ENCODE data around the gene MRGPRD. TPM values are rescaled to one million over a fixed set of nuclear protein-coding genes. Genes with fewer than 3 reads are reported as not detected.

The MRGPRD gene
- total and polyA plus RNA-seq, 2 donors (not counting 1 experiment from before 2014, with no cell fraction given), result not detected

DNA sequence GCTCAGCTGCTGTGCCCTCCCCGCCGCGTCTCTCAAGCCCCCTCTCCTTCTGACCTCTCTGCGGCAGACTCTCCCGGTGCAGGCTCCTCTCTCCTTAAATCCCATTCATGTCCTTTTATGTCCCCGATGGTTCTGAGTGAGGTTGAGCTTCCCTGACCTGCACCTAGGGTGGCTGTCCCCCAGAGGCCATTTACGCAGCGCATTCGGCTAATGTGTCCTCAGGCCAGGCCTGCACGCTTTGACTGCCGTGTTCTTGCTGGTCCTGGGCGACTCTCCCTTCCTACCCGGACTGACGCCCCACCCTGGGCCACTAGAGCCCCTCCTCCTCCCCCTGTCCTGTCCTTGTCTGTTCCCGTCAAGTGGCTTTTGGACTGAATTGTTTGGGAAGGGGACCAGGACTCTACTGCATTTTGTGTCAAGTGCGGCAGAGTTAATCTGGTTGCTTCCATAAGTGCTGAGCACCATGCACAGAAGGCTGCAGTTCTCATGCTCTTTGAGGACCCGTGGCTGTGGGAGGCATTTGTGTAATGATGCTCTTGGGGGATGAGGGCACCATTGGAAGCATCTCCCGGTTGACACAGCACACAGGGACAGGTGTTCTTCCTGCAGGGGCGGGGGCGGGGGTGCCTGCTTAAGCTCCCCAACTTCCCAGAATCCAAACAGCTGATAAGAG lies 40.0 kb downstream of the MRGPRD start:
- Histone ChIP-seq H3K9ac (ENCODE audit: insufficient read depth, low read length) (no peak overlapping the region), H4K20me1 (ENCODE audit: control insufficient read depth, extremely low read depth, insufficient read depth, low read length) (no peaks in the 10 kb centered on the region), H3K4me1 (ENCODE audit: control insufficient read depth, extremely low read depth, insufficient read depth, low read length) (peaks cover 1% of the 10 kb centered on the region), H3K9me3 (ENCODE audit: control insufficient read depth, insufficient read depth, low read depth, low read length) (no peaks in the 10 kb centered on the region), H3K79me2 (ENCODE audit: control insufficient read depth, insufficient read depth, low read length) (no peaks in the 10 kb centered on the region), H2AFZ (ENCODE audit: low read length) (no peak overlapping the region), H3K27me3 (ENCODE audit: control insufficient read depth, insufficient read depth, low read length) (no peaks in the 10 kb centered on the region), H3K36me3 (ENCODE audit: control insufficient read depth, insufficient read depth, low read length) (peaks cover 15% of the 10 kb centered on the region), H3K4me2 (ENCODE audit: extremely low read depth, insufficient read depth, low read length) (no peak overlapping the region), H3K4me3 (replicated peaks in 1 of 4; ENCODE audit: control extremely low read depth in 1 of 4, insufficient read depth in 1 of 4, low read depth in 3 of 4, low read length in 4 of 4) (no peak overlapping the region), H3K27ac (ENCODE audit: insufficient read depth, low read length) (no peak overlapping the region)
- TF ChIP-seq, protein P1, sequence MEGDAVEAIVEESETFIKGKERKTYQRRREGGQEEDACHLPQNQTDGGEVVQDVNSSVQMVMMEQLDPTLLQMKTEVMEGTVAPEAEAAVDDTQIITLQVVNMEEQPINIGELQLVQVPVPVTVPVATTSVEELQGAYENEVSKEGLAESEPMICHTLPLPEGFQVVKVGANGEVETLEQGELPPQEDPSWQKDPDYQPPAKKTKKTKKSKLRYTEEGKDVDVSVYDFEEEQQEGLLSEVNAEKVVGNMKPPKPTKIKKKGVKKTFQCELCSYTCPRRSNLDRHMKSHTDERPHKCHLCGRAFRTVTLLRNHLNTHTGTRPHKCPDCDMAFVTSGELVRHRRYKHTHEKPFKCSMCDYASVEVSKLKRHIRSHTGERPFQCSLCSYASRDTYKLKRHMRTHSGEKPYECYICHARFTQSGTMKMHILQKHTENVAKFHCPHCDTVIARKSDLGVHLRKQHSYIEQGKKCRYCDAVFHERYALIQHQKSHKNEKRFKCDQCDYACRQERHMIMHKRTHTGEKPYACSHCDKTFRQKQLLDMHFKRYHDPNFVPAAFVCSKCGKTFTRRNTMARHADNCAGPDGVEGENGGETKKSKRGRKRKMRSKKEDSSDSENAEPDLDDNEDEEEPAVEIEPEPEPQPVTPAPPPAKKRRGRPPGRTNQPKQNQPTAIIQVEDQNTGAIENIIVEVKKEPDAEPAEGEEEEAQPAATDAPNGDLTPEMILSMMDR (conservative IDR thresholded peaks at IDR 0.05 in 1 of 2, IDR thresholded peaks at IDR 0.05 in 1 of 2; ENCODE audit: low read depth in 1 of 2, low read length in 2 of 2), result no peak
- TF ChIP-seq EZH2 (IDR thresholded peaks at IDR 0.05; ENCODE audit: low read length, missing control alignments), result no peak
- DNase-seq (ENCODE audit: low read depth in 2 of 2), result no peak

DNA sequence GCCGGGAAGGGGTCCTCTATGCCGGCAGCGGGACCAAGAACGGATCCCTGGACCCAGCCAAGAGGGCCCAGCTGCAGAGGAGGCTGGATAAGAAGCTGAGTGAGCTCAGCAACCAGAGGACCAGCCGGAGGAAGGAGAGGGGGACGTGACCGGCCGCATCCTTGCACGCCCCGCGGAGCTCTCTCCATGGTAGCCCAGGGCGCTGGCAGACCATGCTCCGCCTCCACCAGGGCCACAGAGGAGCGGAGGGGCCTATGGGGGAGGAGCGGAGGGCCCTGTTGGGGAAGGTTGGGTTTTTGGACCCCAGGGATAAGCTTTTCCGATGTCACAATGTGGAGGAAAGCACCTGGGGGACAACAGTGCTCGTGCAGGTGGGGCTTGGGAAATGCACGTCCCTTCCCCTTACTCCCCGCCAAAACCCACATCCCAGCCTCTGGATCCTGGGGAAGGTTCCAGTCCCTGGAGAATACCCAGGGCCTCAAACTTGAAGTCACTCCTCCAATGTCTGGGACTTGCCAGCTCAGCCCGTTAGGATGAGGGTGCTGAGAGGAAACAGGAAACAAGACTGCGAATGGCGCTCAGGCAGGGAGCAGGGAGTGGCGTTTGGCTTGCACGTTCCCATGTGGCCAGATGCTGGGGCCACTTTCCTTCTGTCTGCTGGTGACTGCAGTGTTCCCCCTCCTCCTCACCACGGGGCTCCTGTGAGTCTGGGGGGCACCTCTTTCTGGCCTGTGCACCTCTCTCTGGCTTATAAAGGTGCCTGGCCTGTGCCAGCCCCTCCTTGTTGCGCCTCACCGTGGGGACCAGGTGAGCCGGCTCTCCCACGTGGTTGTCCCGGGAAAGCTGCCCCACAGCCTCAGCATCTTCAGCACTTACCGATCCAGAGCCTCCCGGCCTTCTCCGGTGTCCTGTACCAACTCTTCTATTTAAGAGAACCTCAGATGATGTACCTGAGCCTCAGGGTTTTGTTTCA lies 40.9 kb downstream of the MRGPRD start:
- Histone ChIP-seq H3K9me3 (ENCODE audit: control insufficient read depth, insufficient read depth, low read depth, low read length) (no peaks in the 10 kb centered on the region), H3K36me3 (ENCODE audit: control insufficient read depth, insufficient read depth, low read length) (peaks cover 17% of the 10 kb centered on the region), H3K27ac (ENCODE audit: insufficient read depth, low read length) (no peak overlapping the region), H3K4me2 (ENCODE audit: extremely low read depth, insufficient read depth, low read length) (no peak overlapping the region), H3K4me1 (ENCODE audit: control insufficient read depth, extremely low read depth, insufficient read depth, low read length) (no peaks in the 10 kb centered on the region), H3K9ac (ENCODE audit: insufficient read depth, low read length) (no peak overlapping the region), H3K27me3 (ENCODE audit: control insufficient read depth, insufficient read depth, low read length) (no peaks in the 10 kb centered on the region), H3K4me3 (replicated peaks in 1 of 4; ENCODE audit: control extremely low read depth in 1 of 4, insufficient read depth in 1 of 4, low read depth in 3 of 4, low read length in 4 of 4) (no peak overlapping the region), H3K79me2 (ENCODE audit: control insufficient read depth, insufficient read depth, low read length) (no peaks in the 10 kb centered on the region), H2AFZ (ENCODE audit: low read length) (no peak overlapping the region), H4K20me1 (ENCODE audit: control insufficient read depth, extremely low read depth, insufficient read depth, low read length) (no peaks in the 10 kb centered on the region)
- no peak for TF ChIP-seq EZH2 (IDR thresholded peaks at IDR 0.05; ENCODE audit: low read length, missing control alignments)
- TF ChIP-seq, protein P1 (conservative IDR thresholded peaks at IDR 0.05 in 1 of 2, IDR thresholded peaks at IDR 0.05 in 1 of 2; ENCODE audit: low read depth in 1 of 2, low read length in 2 of 2), result no peak
- DNase-seq (ENCODE audit: low read depth in 2 of 2), result no peak

DNA sequence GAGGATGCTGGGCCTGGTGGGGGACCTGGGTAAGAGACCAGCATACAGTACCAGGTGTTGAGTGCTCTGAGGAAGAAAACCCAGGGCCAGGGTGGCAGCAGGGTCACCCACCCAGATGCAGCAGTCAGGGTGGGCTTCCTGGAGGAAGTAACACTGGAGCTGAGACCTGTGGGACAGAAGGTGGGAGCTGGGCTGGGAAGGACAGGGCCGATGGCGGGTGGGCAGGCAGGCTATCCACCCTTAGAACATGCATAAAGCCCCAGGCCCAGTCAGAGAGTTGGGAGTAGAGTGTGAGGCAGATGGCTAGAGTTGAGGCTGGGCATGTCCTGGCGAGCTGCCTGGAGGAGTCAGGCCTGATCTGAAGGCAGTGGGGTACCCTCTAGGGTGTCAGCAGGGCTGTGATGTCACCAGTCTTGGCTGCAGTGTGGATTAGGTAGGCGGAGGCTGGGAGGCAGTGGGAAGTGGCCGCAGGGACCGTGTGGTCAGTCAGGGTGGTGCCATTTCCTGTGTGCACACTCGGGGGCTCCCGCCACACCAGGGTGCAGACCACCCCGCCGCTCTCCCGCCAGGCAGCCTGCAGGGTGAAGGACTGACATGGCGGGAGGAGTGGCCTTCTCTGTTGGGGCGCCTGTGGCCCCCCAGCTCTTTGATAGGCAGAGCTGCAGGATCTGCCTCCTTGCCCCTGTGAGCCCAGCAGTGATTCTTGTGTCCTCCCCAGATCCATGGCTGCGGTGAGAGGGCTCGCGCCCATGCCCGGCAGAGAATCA lies 41.8 kb downstream of the MRGPRD start:
- Histone ChIP-seq H4K20me1 (ENCODE audit: control insufficient read depth, extremely low read depth, insufficient read depth, low read length) (no peaks in the 10 kb centered on the region), H3K4me2 (ENCODE audit: extremely low read depth, insufficient read depth, low read length) (no peak overlapping the region), H3K9me3 (ENCODE audit: control insufficient read depth, insufficient read depth, low read depth, low read length) (no peaks in the 10 kb centered on the region), H3K36me3 (ENCODE audit: control insufficient read depth, insufficient read depth, low read length) (peaks cover 20% of the 10 kb centered on the region), H3K27me3 (ENCODE audit: control insufficient read depth, insufficient read depth, low read length) (no peaks in the 10 kb centered on the region), H2AFZ (ENCODE audit: low read length) (no peak overlapping the region), H3K27ac (ENCODE audit: insufficient read depth, low read length) (no peak overlapping the region), H3K4me1 (ENCODE audit: control insufficient read depth, extremely low read depth, insufficient read depth, low read length) (no peaks in the 10 kb centered on the region), H3K4me3 (replicated peaks in 1 of 4; ENCODE audit: control extremely low read depth in 1 of 4, insufficient read depth in 1 of 4, low read depth in 3 of 4, low read length in 4 of 4) (no peak overlapping the region), H3K79me2 (ENCODE audit: control insufficient read depth, insufficient read depth, low read length) (no peaks in the 10 kb centered on the region), H3K9ac (ENCODE audit: insufficient read depth, low read length) (no peak overlapping the region)
- DNase-seq (ENCODE audit: low read depth in 2 of 2), result no peak
- TF ChIP-seq EZH2 (IDR thresholded peaks at IDR 0.05; ENCODE audit: low read length, missing control alignments), result no peak
- TF ChIP-seq, protein P1 (conservative IDR thresholded peaks at IDR 0.05 in 1 of 2, IDR thresholded peaks at IDR 0.05 in 1 of 2; ENCODE audit: low read depth in 1 of 2, low read length in 2 of 2), result no peak

Data from fibroblast of lung (primary cell).